H9 (cell line): ENCODE data around the gene FAM53B. TPM values are rescaled to one million over a fixed set of nuclear protein-coding genes. Genes with fewer than 3 reads are reported as not detected.

Experiments
- DNase-seq: peaks from one replicate; pipeline ENCODE4 v3.0.0-alpha.2; 2017
- H2AFZ ChIP-seq: one replicate; pipeline ENCODE4 v1.6.1; 2013; ENCODE audit warnings: mild to moderate bottlenecking, low read length, control low read depth, moderate library complexity
- H2AK5ac ChIP-seq: 2 replicates; pipeline ENCODE4 v1.6.1; 2013; ENCODE audit warnings: low read length, control low read depth, mixed read lengths; ENCODE audit not compliant: insufficient read length
- H2BK120ac ChIP-seq: one replicate; pipeline ENCODE4 v1.6.1; 2013; ENCODE audit warnings: low read depth, mild to moderate bottlenecking, low read length, control low read depth, inconsistent platforms; ENCODE audit not compliant: poor library complexity, severe bottlenecking
- H2BK12ac ChIP-seq: 2 replicates; pipeline ENCODE4 v1.6.1; 2013; ENCODE audit warnings: low read length, control low read depth, mixed read lengths, low read depth; ENCODE audit not compliant: insufficient read length
- H2BK15ac ChIP-seq: 2 replicates; pipeline ENCODE4 v1.6.1; 2013; ENCODE audit warnings: low read depth, low read length, control low read depth
- H2BK20ac ChIP-seq: one replicate; pipeline ENCODE4 v1.6.1; 2013; ENCODE audit warnings: low read depth, mild to moderate bottlenecking, low read length, control low read depth, inconsistent platforms; ENCODE audit not compliant: poor library complexity, severe bottlenecking
- H2BK5ac ChIP-seq: 2 replicates; pipeline ENCODE4 v1.6.1; 2013; ENCODE audit warnings: low read length, control low read depth, mixed read lengths; ENCODE audit not compliant: insufficient read length
- H3K14ac ChIP-seq: 2 replicates; pipeline ENCODE4 v1.6.1; 2013; ENCODE audit warnings: low read length, control low read depth; ENCODE audit not compliant: insufficient read depth
- H3K18ac ChIP-seq: 2 replicates; pipeline ENCODE4 v1.6.1; 2013; ENCODE audit warnings: low read depth, mild to moderate bottlenecking, mixed read lengths, low read length, control low read depth; ENCODE audit not compliant: insufficient read length
- H3K23ac ChIP-seq: 2 replicates; pipeline ENCODE4 v1.6.1; 2013; ENCODE audit warnings: low read length, control low read depth, mixed read lengths, low read depth; ENCODE audit not compliant: insufficient read length
- H3K23me2 ChIP-seq: 2 replicates; pipeline ENCODE4 v1.6.1; 2013; ENCODE audit warnings: low read depth, mild to moderate bottlenecking, mixed read lengths, low read length, control low read depth; ENCODE audit not compliant: insufficient read length, poor library complexity, severe bottlenecking
- H3K27ac ChIP-seq: 2 replicates; pipeline ENCODE4 v1.5.1; 2013; ENCODE audit warnings: low read length, control low read depth, mixed read lengths, low read depth; ENCODE audit not compliant: insufficient read length
- H3K27me3 ChIP-seq: 2 replicates; pipeline ENCODE4 v1.6.1; 2013; ENCODE audit warnings: low read length, control low read depth, inconsistent platforms; ENCODE audit not compliant: insufficient read depth
- H3K4ac ChIP-seq: 2 replicates; pipeline ENCODE4 v1.6.1; 2013; ENCODE audit warnings: low read depth, mild to moderate bottlenecking, control low read depth, inconsistent platforms, low read length, moderate library complexity
- H3K4me1 ChIP-seq: 2 replicates; pipeline ENCODE4 v1.6.1; 2013; ENCODE audit warnings: low read length, control low read depth, inconsistent platforms; ENCODE audit not compliant: insufficient read depth
- H3K4me2 ChIP-seq: 2 replicates; pipeline ENCODE4 v1.6.1; 2013; ENCODE audit warnings: low read length, control low read depth, mixed read lengths; ENCODE audit not compliant: insufficient read length, insufficient read depth
- H3K56ac ChIP-seq: 2 replicates; pipeline ENCODE4 v1.6.1; 2013; ENCODE audit warnings: low read depth, mild to moderate bottlenecking, mixed read lengths, low read length, control low read depth; ENCODE audit not compliant: insufficient read length
- H3K79me1 ChIP-seq: 2 replicates; pipeline ENCODE4 v1.6.1; 2013; ENCODE audit warnings: low read depth, mild to moderate bottlenecking, moderate library complexity, low read length, control low read depth, inconsistent platforms; ENCODE audit not compliant: insufficient read depth, poor library complexity, severe bottlenecking
- H3K79me2 ChIP-seq: 2 replicates; pipeline ENCODE4 v1.6.1; 2013; ENCODE audit warnings: low read length, control low read depth, inconsistent platforms; ENCODE audit not compliant: insufficient read depth
- H3K9ac ChIP-seq: 2 replicates; pipeline ENCODE4 v1.6.1; 2013; ENCODE audit warnings: low read length, control low read depth, mixed read lengths; ENCODE audit not compliant: insufficient read length; ENCODE audit errors: extremely low read depth
- H3K9me3 ChIP-seq: one replicate; pipeline ENCODE4 v1.6.1; 2013; ENCODE audit warnings: low read depth, low read length, inconsistent platforms; ENCODE audit not compliant: control insufficient read depth
- H3T11ph ChIP-seq: one replicate; pipeline ENCODE4 v1.6.1; 2013; ENCODE audit warnings: mild to moderate bottlenecking, low read length, control low read depth, inconsistent platforms
- H4K20me1 ChIP-seq: one replicate; pipeline ENCODE4 v1.6.1; 2013; ENCODE audit not compliant: control insufficient read depth, insufficient read length, insufficient read depth
- H4K5ac ChIP-seq: 2 replicates; pipeline ENCODE4 v1.6.1; 2013; ENCODE audit warnings: low read depth, mild to moderate bottlenecking, mixed read lengths, low read length, control low read depth; ENCODE audit not compliant: insufficient read length
- H4K8ac ChIP-seq: replicated peaks from 2 replicates; pipeline ENCODE4 v1.6.1; 2013; ENCODE audit warnings: low read length, control low read depth, mixed read lengths, low read depth; ENCODE audit not compliant: insufficient read length
- H4K91ac ChIP-seq: 2 replicates; pipeline ENCODE4 v1.6.1; 2013; ENCODE audit warnings: low read depth, mild to moderate bottlenecking, moderate library complexity, mixed read lengths, low read length, control low read depth; ENCODE audit not compliant: insufficient read length
- H3K27ac Mint-ChIP-seq, 3 experiments: 2 replicates in 2 of 3; 3 replicates in 1 of 3; pipeline ENCODE4 v1.8.0; 2020 to 2021; ENCODE audit warnings: mixed read lengths in 3 of 3, mild to moderate bottlenecking in 1 of 3, moderate library complexity in 1 of 3
- H3K27me3 Mint-ChIP-seq: 2 replicates; pipeline ENCODE4 v1.8.0; 2021; ENCODE audit warnings: low read depth, mild to moderate bottlenecking, moderate library complexity, mixed read lengths
- H3K36me3 Mint-ChIP-seq, 3 experiments: 2 replicates in 2 of 3; 3 replicates in 1 of 3; pipeline ENCODE4 v1.8.0; 2020 to 2021; ENCODE audit warnings: low read depth in 3 of 3, mixed read lengths in 3 of 3; ENCODE audit not compliant: insufficient read depth in 1 of 3
- H3K4me1 Mint-ChIP-seq, 2 experiments: 2 replicates each; pipeline ENCODE4 v1.8.0; 2020; ENCODE audit warnings: mixed read lengths in 2 of 2
- H3K4me3 Mint-ChIP-seq, 2 experiments: 2 replicates in 1 of 2; 3 replicates in 1 of 2; pipeline ENCODE4 v1.8.0; 2020 to 2021; ENCODE audit warnings: mild to moderate bottlenecking in 2 of 2, mixed read lengths in 2 of 2, moderate library complexity in 1 of 2
- H3K9me3 Mint-ChIP-seq, 2 experiments: 2 replicates in 1 of 2; 3 replicates in 1 of 2; pipeline ENCODE4 v1.8.0; 2020; ENCODE audit warnings: mild to moderate bottlenecking in 2 of 2, mixed read lengths in 2 of 2, moderate library complexity in 1 of 2
- CTCF ChIP-seq: fragments of 200-600 bp; sonication (generic); conservative IDR thresholded peaks from 3 replicates; pipeline ENCODE4 v1.8.0; 2021; ENCODE audit warnings: antibody characterized with exemption, mild to moderate bottlenecking
- WGBS: extraction: QIAGEN DNeasy Blood & Tissue Kit; methylation state at CpG from one replicate; pipeline ENCODE4 v1.1.7; 2013; ENCODE audit warnings: missing lambda C conversion rate, low lambda C conversion rate, mixed read lengths; ENCODE audit not compliant: insufficient read length; ENCODE audit errors: extremely low coverage; 5-methylcytosine and 5-hydroxymethylcytosine counted together
- total RNA-seq: library from RNA; stranded (reverse); gene quantifications from 2 replicates; pipeline ENCODE4 v1.2.1, GENCODE V29; 2021

FAM53B gene
- total RNA-seq, 1 experiment from 2014 or later: 11.5 TPM

DNA sequence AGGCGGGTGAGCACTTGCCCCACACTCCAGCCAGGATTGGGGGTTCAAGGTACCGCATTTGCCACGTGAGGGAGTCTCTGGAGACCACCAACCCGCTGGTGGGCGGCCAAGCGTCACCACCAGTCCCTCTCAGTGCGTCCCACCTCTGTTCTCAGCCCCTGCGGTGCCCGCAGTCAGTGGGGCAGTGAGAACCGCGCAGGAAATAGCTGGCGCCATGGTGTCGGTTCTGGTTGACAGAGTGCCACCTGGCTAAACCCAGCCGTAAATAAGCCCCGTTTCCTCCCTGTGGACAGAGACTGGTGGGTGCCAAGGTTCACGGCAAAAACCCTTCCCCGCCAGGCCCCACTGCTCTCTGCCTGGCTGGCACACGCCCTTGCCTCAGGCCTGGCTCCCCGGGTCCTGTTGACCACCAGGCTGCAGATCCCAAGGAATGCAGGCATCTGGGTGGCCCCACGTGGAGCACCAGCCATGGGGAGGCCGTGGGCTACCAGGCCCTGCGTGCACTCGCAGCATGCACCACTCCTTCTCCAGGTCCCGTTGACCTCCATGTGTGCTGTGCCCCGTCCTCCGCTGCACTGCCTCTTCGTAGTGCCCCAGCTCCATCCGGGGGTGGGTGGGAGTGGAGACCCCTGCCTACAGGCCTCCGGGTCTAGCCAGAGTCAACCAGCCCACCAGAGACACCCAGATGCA, 142.6 kb downstream of the FAM53B start:
- H3K36me3 Mint-ChIP-seq: no peaks in the 10 kb centered on the region
- no peaks in the 10 kb centered on the region for H3K79me2 ChIP-seq
- H4K91ac ChIP-seq: no peak overlapping the region
- no peak overlapping the region for H2BK20ac ChIP-seq
- H3K23ac ChIP-seq: no peak overlapping the region
- no peak overlapping the region for H2AFZ ChIP-seq
- no peak overlapping the region for H3K9ac ChIP-seq
- H4K5ac ChIP-seq: no peak overlapping the region
- no peak overlapping the region for H3K4me2 ChIP-seq
- DNase-seq: no peak
- no peaks in the 10 kb centered on the region for H4K20me1 ChIP-seq
- H4K8ac ChIP-seq: no peak overlapping the region
- H2BK5ac ChIP-seq: no peak overlapping the region
- no peaks in the 10 kb centered on the region for H3K9me3 ChIP-seq
- H3K56ac ChIP-seq: no peak overlapping the region
- H3K27me3 Mint-ChIP-seq: peaks cover 1% of the 10 kb centered on the region; the same call in 1 of the 2 replicates
- WGBS: no CpG with 5 or more reads among the region's 29 CpGs
- no peaks in the 10 kb centered on the region for H3K27me3 ChIP-seq
- no peak overlapping the region for H2BK120ac ChIP-seq
- H3T11ph ChIP-seq: no peak overlapping the region
- no peak overlapping the region for H3K4ac ChIP-seq
- peaks cover 0 to 4% of the 10 kb centered on the region in 2 experiments; a peak in 1 of 4 replicates for H3K4me1 Mint-ChIP-seq
- no peak overlapping the region; the same call in 1 of the 2 replicates for H3K14ac ChIP-seq
- H3K23me2 ChIP-seq: no peaks in the 10 kb centered on the region
- no peak overlapping the region for H3K27ac ChIP-seq
- H2BK15ac ChIP-seq: no peak overlapping the region
- no peaks in the 10 kb centered on the region for H3K9me3 Mint-ChIP-seq
- no peaks in the 10 kb centered on the region for H3K4me1 ChIP-seq
- TF ChIP-seq CTCF: no peak
- H2AK5ac ChIP-seq: no peak overlapping the region
- H3K79me1 ChIP-seq: no peaks in the 10 kb centered on the region
- H3K27ac Mint-ChIP-seq: no peak overlapping the region; a peak in 1 of 7 replicates
- H2BK12ac ChIP-seq: no peak overlapping the region
- H3K18ac ChIP-seq: no peak overlapping the region
- no peak overlapping the region; a peak in 1 of 5 replicates for H3K4me3 Mint-ChIP-seq
